GM12864 (cell line): Measurements from ENCODE around the gene ZC3H13.

Experiments used
- DNase-seq: peaks from one replicate; pipeline ENCODE4 v3.0.0-alpha.2; 2011; ENCODE audit warnings: low read depth
- H3K4me3 ChIP-seq: 2 replicates; pipeline ENCODE4 v1.5.1; 2011; ENCODE audit warnings: mild to moderate bottlenecking, low read depth, low read length, control low read depth
- CTCF ChIP-seq: IDR thresholded peaks from 2 replicates; pipeline ENCODE4 v1.5.1; 2011; ENCODE audit warnings: low read depth, mild to moderate bottlenecking, moderate library complexity, low read length, control low read depth, inconsistent platforms; ENCODE audit errors: missing control alignments

ZC3H13 gene

GRCh38 chr13:46032341-46032740 lies 20.2 kb downstream of the ZC3H13 start:
- no peak for DNase-seq
- TF ChIP-seq CTCF: no peak
- H3K4me3 ChIP-seq: no peak overlapping the region

- TF ChIP-seq CTCF: no peak
- DNase-seq: no peak
- H3K4me3 ChIP-seq: no peak overlapping the region
Measured at GRCh38 chr13:46031581-46032263, 20.8 kb downstream of the ZC3H13 start.

DNA sequence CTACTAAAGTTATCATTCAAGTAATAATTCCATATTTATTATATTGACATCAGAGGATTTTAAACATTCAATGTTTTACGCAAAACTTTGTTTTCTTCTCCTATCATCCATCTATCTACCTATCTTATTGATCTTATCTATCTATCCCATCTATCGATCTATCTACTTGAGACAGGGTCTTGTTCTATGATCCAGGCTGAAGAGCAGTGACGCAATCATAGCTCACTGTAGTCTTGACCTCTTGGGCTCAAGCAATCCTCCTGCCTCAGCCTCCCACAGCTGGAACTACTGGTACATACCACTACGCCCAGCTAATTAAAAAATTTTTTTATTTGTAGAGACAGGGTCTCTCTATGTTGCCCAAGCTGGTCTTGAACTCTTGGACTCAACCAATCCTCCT lies 27.4 kb downstream of the ZC3H13 start:
- DNase-seq: no peak
- no peak overlapping the region for H3K4me3 ChIP-seq
- no peak for TF ChIP-seq CTCF

- no peak for DNase-seq
- TF ChIP-seq CTCF: no peak
- no peak overlapping the region for H3K4me3 ChIP-seq
Measured at GRCh38 chr13:46022481-46022880, 30.1 kb downstream of the ZC3H13 start.

- no peak overlapping the region for H3K4me3 ChIP-seq
- TF ChIP-seq CTCF: no peak
- no peak for DNase-seq
Measured at GRCh38 chr13:46016216-46016615, 36.3 kb downstream of the ZC3H13 start.

GRCh38 chr13:46015366-46015765 lies 37.2 kb downstream of the ZC3H13 start:
- no peak overlapping the region for H3K4me3 ChIP-seq
- DNase-seq: no peak
- no peak for TF ChIP-seq CTCF

DNA sequence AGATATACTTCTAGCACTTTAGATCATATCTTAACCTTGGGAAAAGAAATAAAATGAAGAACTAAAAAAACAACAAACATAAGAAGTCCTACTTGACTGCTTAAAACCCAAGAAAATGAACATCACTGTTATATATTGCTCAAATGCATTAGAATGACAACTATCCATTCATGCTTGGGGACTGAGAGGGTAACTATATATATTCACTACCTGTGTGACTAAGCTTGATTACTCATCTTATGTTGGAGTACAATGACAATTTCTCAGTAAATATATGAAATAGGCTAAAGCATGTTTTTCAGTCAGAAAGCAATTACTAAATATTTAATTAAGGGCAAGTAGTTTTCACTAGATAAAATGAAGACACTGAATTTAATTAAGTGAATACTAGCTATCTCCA lies 40.1 kb downstream of the ZC3H13 start:
- no peak for DNase-seq
- no peak overlapping the region for H3K4me3 ChIP-seq
- TF ChIP-seq CTCF: no peak
